ENCODE data around the gene STING1. TPM values are rescaled to one million over a fixed set of nuclear protein-coding genes. Genes with fewer than 3 reads are reported as not detected.

STING1 gene
- total and polyA plus RNA-seq, 2 of the 8 experiments (the other 6 are each of a cell fraction or from before 2014, with no cell fraction given), result 0.26 to 0.47 TPM

DNA sequence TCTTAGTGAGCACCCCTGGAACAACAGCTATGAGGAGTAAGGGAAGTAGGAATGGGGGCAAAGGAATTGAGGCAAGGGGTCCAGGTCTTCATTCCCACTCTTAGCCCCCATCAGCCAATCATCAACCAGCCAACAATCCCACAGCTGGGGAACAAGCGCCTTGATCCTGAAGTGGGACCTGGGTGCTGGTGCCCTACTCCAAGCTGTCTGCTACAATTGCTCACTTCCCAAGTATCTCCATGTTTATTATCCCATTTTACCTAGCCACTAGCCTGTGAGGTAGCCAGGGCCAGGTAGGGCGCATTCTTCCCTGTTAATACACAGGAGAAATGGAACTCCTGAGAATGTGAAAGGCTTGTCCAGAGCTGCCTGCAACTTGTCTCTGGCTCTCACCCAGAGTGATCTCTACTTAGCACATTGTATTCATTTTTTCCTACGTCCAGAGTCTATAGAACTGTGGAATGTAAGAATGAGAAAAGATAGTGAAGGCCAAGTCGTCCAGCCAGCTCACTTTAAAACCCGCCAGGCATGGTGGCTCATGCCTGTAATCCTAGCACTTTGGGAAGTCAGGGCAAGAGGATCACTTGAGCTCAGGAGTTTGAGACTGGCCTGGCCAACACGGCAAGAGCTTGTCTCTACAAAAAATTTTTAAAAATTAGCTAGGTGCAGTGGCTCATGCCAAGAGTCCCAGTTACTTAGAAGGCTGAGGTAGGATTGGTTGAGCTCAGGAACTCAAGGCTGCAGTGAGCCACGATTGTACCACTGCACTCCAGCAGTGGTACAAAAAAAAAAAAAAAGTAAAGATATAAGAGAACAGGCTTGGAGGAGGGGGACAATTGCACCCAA lies 37.0 kb downstream of the STING1 start:
- Histone ChIP-seq H3K9ac (replicated peaks in 1 of 4; ENCODE audit: extremely low read depth in 1 of 4, low read depth in 3 of 4, low read length in 3 of 4) (no peak overlapping the region), H3K9me3 (ENCODE audit: insufficient read depth in 2 of 2, low read depth in 1 of 2, low read length in 1 of 2) (no peaks in the 10 kb centered on the region), H3K79me2 (ENCODE audit: control insufficient read depth in 1 of 2, insufficient read depth in 2 of 2, low read length in 2 of 2) (no peaks in the 10 kb centered on the region), H3K18ac (ENCODE audit: extremely low read depth, low read length) (no peak overlapping the region), H4K91ac (replicated peaks; ENCODE audit: insufficient read length, low read length) (no peak overlapping the region), H3K36me3 (ENCODE audit: control insufficient read depth in 2 of 4, insufficient read depth in 4 of 4, low read length in 3 of 4) (no peaks in the 10 kb centered on the region), H4K5ac (ENCODE audit: insufficient read length, low read depth, low read length) (no peak overlapping the region), H2AFZ (ENCODE audit: low read length) (peak overlapping the region; percentile 80; the same call in 1 of the 2 replicates), H3K14ac (ENCODE audit: insufficient read length) (peak overlapping the region; percentile 21), H3K23ac (ENCODE audit: insufficient read length) (no peak overlapping the region), H3K4me1 (replicated peaks in 1 of 4; ENCODE audit: control insufficient read depth in 3 of 4, insufficient read depth in 4 of 4, low read length in 3 of 4) (no peaks in the 10 kb centered on the region), H2AK5ac (ENCODE audit: low read depth, low read length) (no peak overlapping the region), H3K4ac (replicated peaks; ENCODE audit: insufficient read length, low read depth, low read length) (no peak overlapping the region), H3K56ac (replicated peaks; ENCODE audit: insufficient read length, low read depth, low read length) (no peak overlapping the region), H2BK20ac (ENCODE audit: low read length) (no peak overlapping the region), H3K27me3 (replicated peaks in 1 of 4; ENCODE audit: control insufficient read depth in 3 of 4, extremely low read depth in 1 of 4, insufficient read depth in 3 of 4, low read length in 3 of 4) (no peaks in the 10 kb centered on the region), H3K23me2 (ENCODE audit: low read depth, low read length) (no peaks in the 10 kb centered on the region), H3K4me3 (ENCODE audit: extremely low read depth in 1 of 4, insufficient read depth in 2 of 4, low read depth in 3 of 4, low read length in 4 of 4) (no peak overlapping the region), H2BK15ac (ENCODE audit: low read length) (0 out of 2 replicates have a peak overlapping the region, but pooled peaks have one; percentile 46), H3K79me1 (ENCODE audit: low read depth, low read length) (no peaks in the 10 kb centered on the region), H3K4me2 (ENCODE audit: insufficient read depth in 1 of 2, low read depth in 2 of 2, low read length in 2 of 2) (no peak overlapping the region), H4K20me1 (replicated peaks in 1 of 2; ENCODE audit: control insufficient read depth in 1 of 2, insufficient read depth in 2 of 2, low read length in 2 of 2) (no peaks in the 10 kb centered on the region), H4K8ac (ENCODE audit: extremely low read depth, insufficient read depth, low read length) (no peak overlapping the region), H2BK120ac (replicated peaks; ENCODE audit: low read depth, low read length) (peak overlapping the region; percentile 40), H2BK5ac (ENCODE audit: low read depth, low read length) (no peak overlapping the region), H3K27ac (ENCODE audit: low read depth, low read length) (no peak overlapping the region), H2BK12ac (ENCODE audit: low read depth, low read length) (no peak overlapping the region)
- WGBS, 2 experiments (ENCODE audit: extremely low coverage in 1 of 2, insufficient coverage in 1 of 2, insufficient read length in 1 of 2, insufficient replicate concordance in 2 of 2, low coverage in 1 of 2, low lambda C conversion rate in 2 of 2, missing lambda C conversion rate in 1 of 2), result 71% methylated on average over 7 of the region's 7 CpGs; no CpG with 5 or more reads in 1 of the 2 experiments
- POLR2A ChIA-PET (ENCODE audit: partially characterized antibody), result interaction anchor here (0.8 to 1.7 kb wide), 3 partner anchors 45 to 153 kb away, joined by 3 to 4 read pairs (median 3); partner anchors contain the start of gene MATR3
- FAIRE-seq (no peak), DNase-seq (ENCODE audit: low read depth in 1 of 2, low spot score in 2 of 2) (no peak)
- CTCF ChIA-PET (ENCODE audit: partially characterized antibody), result interaction anchor here (0.6 to 4.5 kb wide), 9 partner anchors 10 to 1075 kb away, joined by 3 to 26 read pairs (median 4); no protein-coding TSS in a partner anchor
- TF ChIP-seq CBX8 (IDR thresholded peaks at IDR 0.05; ENCODE audit: borderline replicate concordance, low read depth, low read length), result no peak
- TF ChIP-seq ZNF274 (IDR thresholded peaks at IDR 0.05; ENCODE audit: borderline replicate concordance, extremely low read depth, low read length), result no peak
- no peak for TF ChIP-seq RBBP5 (IDR thresholded peaks at IDR 0.05; ENCODE audit: borderline replicate concordance, low read depth, low read length)
- no peak for TF ChIP-seq SP2 (IDR thresholded peaks at IDR 0.05; ENCODE audit: low read length)
- TF ChIP-seq RNF2 (IDR thresholded peaks at IDR 0.05; ENCODE audit: borderline replicate concordance, low read depth, low read length, missing control alignments, poor library complexity, severe bottlenecking), result no peak
- TF ChIP-seq CREB1 (IDR thresholded peaks at IDR 0.05), result no peak
- TF ChIP-seq HDAC6 (IDR thresholded peaks at IDR 0.05; ENCODE audit: low read depth, low read length), result no peak
- TF ChIP-seq BCL11A (IDR thresholded peaks at IDR 0.05; ENCODE audit: low read depth in 2 of 2, low read length in 2 of 2), result no peak
- no peak for TF ChIP-seq SAP30 (IDR thresholded peaks at IDR 0.05; ENCODE audit: insufficient read depth, insufficient replicate concordance, low read length)
- no peak for TF ChIP-seq PHF8 (conservative IDR thresholded peaks at IDR 0.05; ENCODE audit: low read depth, low read length)
- no peak for TF ChIP-seq KDM1A (IDR thresholded peaks at IDR 0.05; ENCODE audit: borderline replicate concordance, low read length)
- TF ChIP-seq JUN (IDR thresholded peaks at IDR 0.05; ENCODE audit: low read depth, low read length), result no peak
